ENCODE data around the gene IDUA. TPM values are rescaled to one million over a fixed set of nuclear protein-coding genes. Genes with fewer than 3 reads are reported as not detected.

IDUA gene
- polyA plus RNA-seq, 3 donors: 6.4 to 64.4 (median 8.5) TPM

DNA sequence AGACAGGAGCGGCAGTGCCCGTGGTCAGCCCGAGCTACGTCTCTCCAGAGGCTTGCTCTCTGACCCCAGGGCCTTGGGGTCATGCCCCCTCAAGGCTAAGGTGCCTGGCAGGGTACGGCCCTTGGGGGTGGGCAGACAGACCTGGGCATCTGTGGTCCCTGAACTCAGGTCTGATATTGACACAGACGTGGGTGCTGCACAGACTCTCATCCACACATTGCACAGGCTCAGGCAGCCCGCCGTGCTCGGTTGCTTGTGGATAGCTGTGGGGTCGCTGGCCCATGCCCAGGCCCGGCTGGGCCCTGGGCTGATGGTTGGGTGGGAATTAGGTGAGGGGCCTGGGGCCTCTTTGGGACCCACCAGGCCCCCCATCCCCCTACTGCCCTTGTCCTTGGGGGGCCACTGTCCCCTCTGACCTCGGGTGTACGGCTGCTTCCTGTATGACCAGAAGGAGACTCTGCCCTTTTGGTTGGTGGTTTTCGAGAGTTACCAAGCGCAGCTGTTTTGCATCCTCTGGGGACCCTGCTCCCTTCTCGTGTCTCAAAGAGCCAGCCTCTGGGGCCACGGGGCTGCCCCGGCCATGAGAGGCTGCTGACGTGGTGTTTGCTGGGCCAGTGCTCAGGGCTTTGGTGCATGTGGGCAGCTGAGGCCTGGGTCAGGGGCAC lies 34.7 kb downstream of the IDUA start:
- Mint-ChIP-seq H3K4me3 (no peak overlapping the region), H3K27me3 (ENCODE audit: low read depth in 3 of 3) (peaks cover 0 to 5% (median 1%) of the 10 kb centered on the region in 3 donors), H3K36me3 (peaks cover 6 to 8% of the 10 kb centered on the region in 2 donors), H3K9me3 (peaks cover 0 to 6% (median 0%) of the 10 kb centered on the region in 7 donors), H3K27ac (no peak overlapping the region), H3K4me1 (peaks cover 5% of the 10 kb centered on the region)
- peaks cover 0 to 7% of the 10 kb centered on the region in 2 donors for H3K4me1 ChIP-seq (ENCODE audit: control insufficient read depth in 1 of 2, insufficient read depth in 2 of 2, low read length in 2 of 2)
- H2AFZ ChIP-seq (ENCODE audit: insufficient read depth, low read depth, low read length, poor library complexity, severe bottlenecking): no peak overlapping the region
- H3K9ac ChIP-seq (ENCODE audit: insufficient read depth, low read length, poor library complexity, severe bottlenecking): no peak overlapping the region
- no peak for DNase-seq
- TF ChIP-seq CTCF (IDR thresholded peaks at IDR 0.05): no peak
- H3K4me3 ChIP-seq (replicated peaks in 1 of 3; ENCODE audit: low read depth in 2 of 3, low read length in 3 of 3): no peak overlapping the region
- H3K27ac ChIP-seq (ENCODE audit: low read depth in 1 of 2, low read length in 2 of 2): no peak overlapping the region
- no peaks in the 10 kb centered on the region for H4K20me1 ChIP-seq (ENCODE audit: insufficient read depth, low read length)
- no peaks in the 10 kb centered on the region for H3K79me2 ChIP-seq (ENCODE audit: insufficient read depth, low read length)
- H3K9me3 ChIP-seq (replicated peaks in 1 of 2; ENCODE audit: control insufficient read depth in 1 of 2, insufficient read depth in 1 of 2, low read length in 2 of 2): no peaks in the 10 kb centered on the region
- H3K4me2 ChIP-seq (replicated peaks; ENCODE audit: extremely low read depth, low read length, poor library complexity, severe bottlenecking): no peak overlapping the region
- 86% methylated on average over 13 of the region's 19 CpGs for WGBS (ENCODE audit: insufficient coverage)
- intact Hi-C loops (cut with micrococcal nuclease): no loop called here
- H3K27me3 ChIP-seq (ENCODE audit: control insufficient read depth in 2 of 2, insufficient read depth in 2 of 2, low read length in 2 of 2): no peaks in the 10 kb centered on the region
- no peaks in the 10 kb centered on the region for H3K36me3 ChIP-seq (replicated peaks in 1 of 2; ENCODE audit: control insufficient read depth in 1 of 2, insufficient read depth in 2 of 2, low read length in 2 of 2)

GRCh38 chr4:1022051-1022738 lies 35.4 kb downstream of the IDUA start:
- Histone ChIP-seq H3K36me3 (replicated peaks in 1 of 2; ENCODE audit: control insufficient read depth in 1 of 2, insufficient read depth in 2 of 2, low read length in 2 of 2) (no peaks in the 10 kb centered on the region), H3K79me2 (ENCODE audit: insufficient read depth, low read length) (no peaks in the 10 kb centered on the region), H3K9me3 (replicated peaks in 1 of 2; ENCODE audit: control insufficient read depth in 1 of 2, insufficient read depth in 1 of 2, low read length in 2 of 2) (no peaks in the 10 kb centered on the region), H4K20me1 (ENCODE audit: insufficient read depth, low read length) (no peaks in the 10 kb centered on the region), H3K4me3 (replicated peaks in 1 of 3; ENCODE audit: low read depth in 2 of 3, low read length in 3 of 3) (no peak overlapping the region), H3K27me3 (ENCODE audit: control insufficient read depth in 2 of 2, insufficient read depth in 2 of 2, low read length in 2 of 2) (no peaks in the 10 kb centered on the region), H2AFZ (ENCODE audit: insufficient read depth, low read depth, low read length, poor library complexity, severe bottlenecking) (no peak overlapping the region), H3K4me2 (replicated peaks; ENCODE audit: extremely low read depth, low read length, poor library complexity, severe bottlenecking) (no peak overlapping the region), H3K9ac (ENCODE audit: insufficient read depth, low read length, poor library complexity, severe bottlenecking) (no peak overlapping the region), H3K27ac (ENCODE audit: low read depth in 1 of 2, low read length in 2 of 2) (no peak overlapping the region), H3K4me1 (ENCODE audit: control insufficient read depth in 1 of 2, insufficient read depth in 2 of 2, low read length in 2 of 2) (peaks cover 0 to 7% of the 10 kb centered on the region in 2 donors)
- Mint-ChIP-seq H3K4me3 (no peak overlapping the region), H3K27me3 (ENCODE audit: low read depth in 3 of 3) (peaks cover 0 to 5% (median 2%) of the 10 kb centered on the region in 3 donors), H3K36me3 (peaks cover 6 to 8% of the 10 kb centered on the region in 2 donors), H3K4me1 (peaks cover 5% of the 10 kb centered on the region), H3K9me3 (peaks cover 0 to 6% (median 0%) of the 10 kb centered on the region in 7 donors), H3K27ac (no peak overlapping the region)
- TF ChIP-seq CTCF (IDR thresholded peaks at IDR 0.05): no peak
- DNase-seq: no peak
- intact Hi-C loops (cut with micrococcal nuclease): no loop called here
- WGBS (ENCODE audit: insufficient coverage): 98% methylated on average over 40 of the region's 46 CpGs
